Sigmoid colon (tissue), 4 donors: ENCODE data around the gene FEN1.

Experiments used
- EP300 ChIP-seq, 4 donors: sonication (generic); formaldehyde crosslinking; IDR thresholded peaks; one replicate each; pipeline ENCODE4 v1.6.1; 2017; ENCODE audit warnings: antibody characterized with exemption in 4 of 4
- POLR2A ChIP-seq, 2 donors: fragments of 450-650 bp; IDR thresholded peaks; one replicate each; pipeline ENCODE4 v1.6.1; 2016; ENCODE audit warnings: antibody characterized with exemption in 2 of 2, mild to moderate bottlenecking in 2 of 2, moderate library complexity in 2 of 2
- POLR2AphosphoS5 ChIP-seq, 4 donors: sonication (generic); formaldehyde crosslinking; IDR thresholded peaks; one replicate each; pipeline ENCODE4 v1.6.1; 2017; ENCODE audit warnings: antibody characterized with exemption in 4 of 4
- TF ChIP-seq, protein P1 (sequence below), 4 experiments: fragments of 450-650 bp in 3 of 4; fragments of 200-600 bp in 1 of 4; IDR thresholded peaks; one replicate each; pipeline ENCODE4 v1.5.1; 2016 to 2019; ENCODE audit warnings: antibody characterized with exemption in 4 of 4, mild to moderate bottlenecking in 3 of 4, moderate library complexity in 2 of 4

DNA sequence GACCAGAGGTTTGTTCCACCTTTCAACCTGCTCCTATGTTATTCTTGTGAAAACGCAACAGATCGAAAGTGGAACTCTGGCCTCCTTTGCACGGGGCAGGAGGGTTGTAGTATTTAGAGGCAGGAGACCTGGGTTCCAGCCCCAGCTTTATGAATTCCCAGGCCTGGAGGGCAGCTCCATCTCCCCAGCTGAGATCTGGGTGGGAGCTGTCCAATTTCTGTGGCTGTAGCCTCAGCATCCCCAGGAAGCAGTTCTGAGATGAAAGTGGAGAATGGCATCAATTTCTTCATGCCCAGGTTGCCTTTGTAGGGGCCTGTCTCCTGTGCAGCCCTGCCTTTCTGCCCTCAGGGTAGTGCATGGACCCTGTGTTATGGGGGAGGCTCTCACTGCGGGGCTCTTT is 39.5 kb downstream of the FEN1 start:
- TF ChIP-seq, protein P1, sequence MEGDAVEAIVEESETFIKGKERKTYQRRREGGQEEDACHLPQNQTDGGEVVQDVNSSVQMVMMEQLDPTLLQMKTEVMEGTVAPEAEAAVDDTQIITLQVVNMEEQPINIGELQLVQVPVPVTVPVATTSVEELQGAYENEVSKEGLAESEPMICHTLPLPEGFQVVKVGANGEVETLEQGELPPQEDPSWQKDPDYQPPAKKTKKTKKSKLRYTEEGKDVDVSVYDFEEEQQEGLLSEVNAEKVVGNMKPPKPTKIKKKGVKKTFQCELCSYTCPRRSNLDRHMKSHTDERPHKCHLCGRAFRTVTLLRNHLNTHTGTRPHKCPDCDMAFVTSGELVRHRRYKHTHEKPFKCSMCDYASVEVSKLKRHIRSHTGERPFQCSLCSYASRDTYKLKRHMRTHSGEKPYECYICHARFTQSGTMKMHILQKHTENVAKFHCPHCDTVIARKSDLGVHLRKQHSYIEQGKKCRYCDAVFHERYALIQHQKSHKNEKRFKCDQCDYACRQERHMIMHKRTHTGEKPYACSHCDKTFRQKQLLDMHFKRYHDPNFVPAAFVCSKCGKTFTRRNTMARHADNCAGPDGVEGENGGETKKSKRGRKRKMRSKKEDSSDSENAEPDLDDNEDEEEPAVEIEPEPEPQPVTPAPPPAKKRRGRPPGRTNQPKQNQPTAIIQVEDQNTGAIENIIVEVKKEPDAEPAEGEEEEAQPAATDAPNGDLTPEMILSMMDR (IDR thresholded peaks at IDR 0.05) = no peak
- no peak for TF ChIP-seq POLR2A (IDR thresholded peaks at IDR 0.05)
- TF ChIP-seq EP300 (IDR thresholded peaks at IDR 0.05) = no peak
- TF ChIP-seq POLR2AphosphoS5 (IDR thresholded peaks at IDR 0.05) = no peak
